Muscle of back (tissue), 11 donors: ENCODE results near the gene ARVCF. TPM values are rescaled to one million over a fixed set of nuclear protein-coding genes. Genes with fewer than 3 reads are reported as not detected.
A peak's percentile ranks its signal among the peaks of the same experiment; 100 is the strongest.
"Not testable (repeated sequence)": the region's sequence is repeated elsewhere in the genome, so short reads cannot be mapped to it uniquely, and the experiment has no call there.

Experiments used
- DNase-seq, 3 donors: peaks; one replicate each; pipeline versions ENCODE4 v3.0.0 to v3.0.0-alpha.2; 2013
- polyA plus RNA-seq, 10 donors: library from polyadenylated mRNA; unstranded; fragments of 120-200 nt; gene quantifications; one replicate each; pipeline ENCODE4 v1.2.1, GENCODE V29; 2013; ENCODE audit not compliant: insufficient read length in 10 of 10

Gene ARVCF
- polyA plus RNA-seq, 10 donors: 40.6 to 96.0 (median 79.9) TPM

DNA sequence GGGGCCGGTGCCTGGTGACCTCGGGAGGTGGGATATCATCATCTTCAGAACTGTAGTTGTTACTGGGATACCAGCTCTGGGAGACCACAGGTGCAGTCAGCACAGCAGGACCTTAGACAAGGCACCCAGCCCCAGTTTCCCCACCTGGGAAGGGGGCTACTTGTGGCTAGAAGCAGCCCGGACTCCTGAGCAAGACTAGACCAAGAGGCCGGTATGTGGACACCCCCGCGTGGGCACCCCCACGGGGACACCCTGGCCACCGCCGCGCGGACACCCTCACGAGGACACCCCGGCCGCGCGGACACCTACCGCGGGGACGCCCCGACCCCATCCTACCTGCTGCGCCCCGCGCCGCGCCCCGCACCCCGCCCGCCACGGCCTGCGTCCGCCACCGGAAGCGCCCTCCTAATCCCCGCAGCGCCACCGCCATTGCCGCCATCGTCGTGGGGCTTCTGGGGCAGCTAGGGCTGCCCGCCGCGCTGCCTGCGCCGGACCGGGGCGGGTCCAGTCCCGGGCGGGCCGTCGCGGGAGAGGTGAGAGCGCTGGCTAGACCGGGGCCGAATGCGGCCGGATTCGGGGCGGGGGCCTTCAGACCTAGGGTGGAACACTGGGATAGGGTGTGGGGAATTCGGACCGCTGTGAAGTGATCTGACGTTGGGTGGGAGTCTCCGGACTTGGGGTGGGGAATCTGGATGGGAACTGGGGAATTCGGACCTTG is 75.1 kb downstream of the ARVCF start, which contains the start of the genes COMT and TXNRD2:
TSS of gene COMT (plus strand) at position 408 of the 718 bp plus-strand sequence. CDS start 20,755 bp downstream, outside the sequence.
TSS of gene TXNRD2 (minus strand) at position 454 of the 718 bp plus-strand sequence. CDS start at position 439, 15 bp downstream.
- peak; percentile 49 to 83 (median 62) for DNase-seq

DNA sequence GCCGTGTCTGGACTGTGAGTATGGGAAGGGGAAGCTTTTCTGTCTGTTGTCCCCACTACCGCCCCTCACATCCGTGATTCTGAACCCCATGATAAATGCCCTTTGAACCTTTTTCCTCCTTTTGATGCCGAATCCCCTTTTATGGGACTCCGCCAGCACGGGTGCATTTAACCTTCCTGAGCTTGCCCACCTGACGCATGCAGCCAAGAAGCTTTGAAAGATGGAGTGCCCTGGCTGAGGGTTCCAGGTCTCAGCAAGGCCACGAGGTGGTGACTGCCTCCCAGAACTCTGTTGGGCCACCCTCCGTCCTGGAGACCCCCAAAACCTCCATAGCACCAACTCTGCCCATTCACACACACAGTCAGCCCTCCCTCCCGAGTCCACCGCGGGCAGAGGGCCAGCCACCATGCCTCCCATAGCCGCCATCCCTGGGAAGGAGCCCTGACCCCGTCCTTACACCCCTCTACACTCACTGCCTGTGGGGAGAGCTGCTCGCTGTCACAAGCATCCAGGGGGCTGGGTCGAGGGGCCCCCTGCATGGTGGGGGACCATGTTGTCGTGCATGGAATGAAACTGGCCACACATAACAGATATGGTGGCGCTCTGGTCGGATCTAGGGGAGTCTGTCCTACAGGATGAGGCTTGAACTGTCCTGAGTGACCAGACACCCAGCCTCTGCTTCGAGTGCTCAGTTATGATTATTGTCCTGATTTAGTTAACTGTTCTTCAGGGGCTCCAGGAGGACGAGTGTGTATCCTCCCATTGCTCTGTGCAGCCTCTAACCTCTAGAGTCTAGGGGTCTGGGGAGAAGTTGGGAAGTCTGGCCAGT is 75.9 kb downstream of the ARVCF start:
- no peak for DNase-seq

DNA sequence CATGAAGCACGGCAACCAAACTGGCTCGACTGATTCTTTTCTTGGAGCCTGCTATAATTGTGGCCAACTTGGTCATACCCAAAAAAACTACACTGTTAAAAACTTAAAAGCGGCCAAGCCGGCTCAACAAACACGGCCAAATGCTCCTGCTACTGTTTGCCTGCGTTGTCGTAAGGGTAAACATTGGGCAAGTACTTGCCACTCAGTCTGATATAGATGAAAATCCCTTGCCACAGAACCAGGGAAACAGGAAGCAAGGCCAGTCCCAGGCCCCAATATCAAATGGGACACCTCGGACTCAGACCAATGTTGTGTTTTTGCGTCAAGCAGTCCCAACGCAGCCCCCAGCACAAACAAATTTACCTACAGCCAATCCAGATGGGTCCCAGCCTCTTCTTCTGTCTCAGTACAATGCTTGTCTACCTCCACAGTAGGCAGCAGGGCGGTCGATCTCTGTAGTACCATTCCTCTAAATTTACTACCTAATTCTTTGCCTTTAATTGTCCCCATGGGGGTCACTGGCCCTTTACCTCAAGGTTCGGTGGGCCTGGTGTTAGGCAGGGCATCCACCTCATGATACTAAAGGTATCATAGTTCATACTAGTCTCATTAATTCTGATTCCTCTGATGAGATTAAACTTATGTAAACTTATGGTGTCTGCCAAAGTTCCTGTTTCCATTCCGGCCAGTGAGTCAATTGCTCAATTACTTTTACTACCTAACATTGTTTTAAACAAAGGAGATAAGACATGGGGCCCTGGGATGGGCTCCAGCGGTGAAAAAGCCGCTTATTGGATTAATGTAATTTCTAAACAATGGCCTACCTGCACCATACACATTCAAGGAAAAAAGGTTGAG is 78.8 kb downstream of the ARVCF start:
- no peak for DNase-seq

DNA sequence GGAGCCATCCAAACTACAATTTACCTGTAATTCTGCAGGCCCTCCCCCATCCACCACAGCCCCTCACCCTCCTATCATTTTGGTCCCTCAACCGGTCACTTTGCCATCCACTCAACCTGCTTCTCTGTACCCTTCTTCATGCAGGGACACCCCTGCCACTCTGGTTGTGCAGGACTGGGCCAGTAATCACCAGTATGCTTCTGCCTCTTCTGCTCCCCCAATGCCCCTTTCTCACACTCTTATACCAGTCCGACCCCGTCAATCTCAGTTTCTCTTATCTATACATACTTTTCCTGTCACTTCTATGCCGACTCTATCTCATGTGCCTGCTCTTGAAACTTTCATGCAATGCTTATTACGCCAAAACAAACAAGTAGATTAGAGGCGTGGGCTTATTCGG is 80.1 kb downstream of the ARVCF start:
- no peak for DNase-seq

DNA sequence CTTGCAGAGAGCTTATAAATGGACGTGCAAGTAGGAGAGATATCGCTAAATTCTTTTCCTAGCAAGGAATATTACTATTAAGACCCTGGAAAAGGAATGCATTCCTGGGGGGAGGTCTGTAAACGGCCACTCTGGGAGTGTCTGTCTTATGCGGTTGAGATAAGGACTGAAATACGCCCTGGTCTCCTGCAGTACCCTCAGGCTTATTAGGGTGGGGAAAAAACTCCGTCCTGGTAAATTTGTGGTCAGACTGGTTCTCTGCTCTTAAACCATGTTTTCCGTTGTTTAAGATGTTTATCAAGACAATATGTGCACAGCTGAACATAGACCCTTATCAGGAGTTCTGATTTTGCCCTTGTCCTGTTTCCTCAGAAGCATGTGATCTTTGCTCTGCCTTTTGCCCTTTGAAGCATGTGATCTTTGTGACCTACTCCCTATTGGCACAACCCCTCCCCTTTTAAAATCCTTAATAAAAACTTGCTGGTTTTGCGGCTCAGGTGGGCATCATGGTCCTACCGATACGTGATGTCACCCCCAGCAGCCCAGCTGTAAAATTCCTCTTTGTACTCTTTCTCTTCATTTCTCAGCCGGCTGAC is 81.4 kb downstream of the ARVCF start:
- not testable (repeated sequence) for DNase-seq

DNA sequence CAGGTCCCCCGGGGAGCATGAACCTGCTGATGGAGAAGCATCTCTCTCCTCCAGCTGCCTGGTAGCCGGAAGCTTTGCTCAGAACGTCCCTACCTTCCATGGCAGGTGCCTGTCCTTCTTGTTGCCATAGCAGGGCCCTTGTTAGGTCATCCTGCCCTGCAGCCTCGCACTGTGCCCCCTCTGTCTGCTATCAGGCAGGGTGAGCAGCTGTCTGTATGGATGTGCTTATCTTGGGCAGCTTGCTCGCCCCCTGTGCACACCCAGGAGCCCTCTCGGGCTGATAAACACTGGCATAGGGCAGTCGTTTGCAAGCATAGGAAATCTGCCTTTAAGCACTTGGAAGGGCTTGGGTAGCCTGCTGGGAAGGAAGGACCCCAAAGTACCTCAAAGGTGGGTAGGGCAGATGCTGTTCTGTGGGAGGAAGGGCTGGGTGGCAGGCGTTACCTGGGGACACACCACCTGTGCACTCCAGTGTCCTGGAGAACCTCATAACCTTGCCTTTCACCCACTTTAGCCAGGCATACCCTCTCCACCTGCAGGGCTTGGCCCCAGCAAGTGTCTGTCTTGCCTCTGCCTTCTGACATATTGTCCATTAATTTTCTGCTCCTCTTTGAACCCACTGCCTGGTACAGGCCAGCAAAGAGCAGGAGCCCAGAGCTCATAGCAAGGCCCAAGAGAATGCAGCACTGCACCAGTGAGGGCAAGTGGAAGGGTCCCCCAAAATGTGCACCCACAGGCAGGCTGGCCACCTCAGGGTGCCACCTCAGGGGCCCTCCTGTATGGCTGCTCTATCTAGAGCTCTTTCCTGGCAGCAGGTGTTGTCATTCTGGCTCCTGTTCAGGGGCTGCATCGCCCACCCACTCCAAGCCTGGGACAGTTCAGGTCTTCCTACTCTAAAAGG is 83.0 kb downstream of the ARVCF start:
- DNase-seq: no peak

DNA sequence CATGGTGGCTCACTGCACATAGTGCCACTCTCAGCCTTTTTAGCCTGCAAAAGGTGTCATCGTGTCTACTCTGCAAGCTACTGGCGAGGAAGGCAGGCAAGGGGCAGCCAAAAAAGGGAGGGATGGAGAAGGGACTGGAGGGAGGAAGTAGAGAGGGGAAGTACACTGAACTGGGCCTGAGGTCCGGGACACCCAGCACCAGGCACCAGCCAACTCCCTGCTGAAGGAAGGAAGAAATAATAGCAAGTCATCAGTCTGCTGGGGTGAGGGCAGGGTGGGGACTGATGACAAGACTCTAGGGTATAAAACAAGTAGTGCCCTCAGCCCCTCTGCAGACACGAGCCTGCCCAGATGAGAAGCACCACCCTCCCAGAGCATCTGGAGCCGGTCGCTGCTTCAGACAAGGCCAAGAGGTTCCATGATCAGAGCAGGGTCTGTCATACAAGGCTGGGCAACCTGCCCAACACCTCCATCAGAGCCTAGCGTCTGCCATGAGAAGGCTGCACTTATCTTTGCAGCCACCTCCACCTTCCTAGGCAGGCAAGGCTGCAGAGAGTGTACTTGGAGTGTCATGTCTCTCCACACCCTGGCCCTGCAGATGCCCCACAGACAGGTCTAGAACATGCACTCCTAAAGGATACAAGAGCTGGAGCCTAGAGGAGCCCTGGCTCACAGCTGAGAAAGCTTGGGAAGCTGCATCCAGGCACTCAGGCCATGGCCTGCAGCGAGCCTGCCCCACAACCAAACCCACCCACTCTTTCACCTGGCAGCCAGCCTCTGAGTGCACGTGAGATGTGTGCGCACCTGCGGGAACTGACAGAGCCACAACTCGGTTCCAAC is 84.0 kb downstream of the ARVCF start:
- DNase-seq: no peak

DNA sequence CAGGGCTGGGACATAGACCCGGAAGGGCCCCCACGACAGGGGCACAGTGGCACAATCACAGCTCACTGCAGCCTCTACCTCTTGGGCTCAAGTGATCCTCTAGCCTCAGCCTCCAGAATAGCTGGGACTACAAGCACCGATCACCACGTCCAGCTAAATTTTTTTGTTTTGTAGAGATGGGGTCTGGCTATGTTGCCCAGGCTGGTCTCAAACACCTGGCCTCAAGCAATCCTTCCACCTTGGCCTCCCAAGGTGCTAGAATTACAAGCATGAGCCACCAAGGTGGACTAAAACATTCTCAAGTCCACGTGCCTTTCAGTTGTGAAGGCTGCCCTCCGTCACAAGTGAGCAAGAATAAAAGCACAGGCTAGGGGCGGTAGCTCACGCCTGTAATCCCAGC is 85.1 kb downstream of the ARVCF start:
- no peak for DNase-seq

DNA sequence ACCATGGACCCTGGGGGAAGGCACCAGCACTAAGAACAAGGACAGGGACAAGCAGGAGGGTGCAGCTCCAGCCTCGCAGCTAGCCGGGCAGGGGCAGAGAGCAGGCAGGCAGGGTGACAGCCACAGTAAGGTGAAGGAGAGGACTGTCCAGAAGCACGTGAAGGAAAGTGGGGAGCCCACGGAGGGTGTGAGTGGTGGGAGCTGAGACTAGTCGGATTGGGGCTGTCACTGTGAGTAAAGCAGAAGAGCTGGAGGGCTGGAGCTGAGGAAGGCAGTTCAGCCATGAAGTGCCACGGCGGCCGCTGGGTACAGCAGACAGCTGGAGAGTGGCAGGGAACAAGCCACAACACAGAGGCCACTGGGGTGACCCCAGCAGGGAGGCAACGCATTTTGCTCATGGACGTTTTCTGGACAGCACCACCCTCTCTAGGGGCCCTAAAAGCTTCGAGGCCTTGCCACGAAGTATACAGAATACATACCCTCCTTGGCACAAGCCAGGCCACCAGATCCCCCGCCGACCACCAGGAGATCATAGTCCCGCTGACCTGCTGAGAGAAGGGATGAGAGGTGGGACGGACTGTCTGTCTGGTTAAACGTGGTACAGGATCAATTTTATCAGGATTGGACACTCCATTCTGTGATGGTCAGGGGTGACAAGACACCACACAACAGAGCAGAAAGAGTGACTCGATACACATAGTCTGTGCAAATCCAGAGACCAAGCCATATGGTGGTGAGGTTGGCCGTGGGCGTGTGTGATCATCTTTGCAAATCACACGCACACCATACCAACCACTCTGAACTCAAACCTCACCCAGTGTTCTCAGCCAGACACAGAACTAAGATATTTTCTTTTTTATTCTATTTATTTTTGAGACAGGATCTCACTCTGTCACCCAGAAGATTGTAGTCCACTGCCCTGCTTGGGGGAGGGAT is 85.8 kb downstream of the ARVCF start:
- no peak for DNase-seq

DNA sequence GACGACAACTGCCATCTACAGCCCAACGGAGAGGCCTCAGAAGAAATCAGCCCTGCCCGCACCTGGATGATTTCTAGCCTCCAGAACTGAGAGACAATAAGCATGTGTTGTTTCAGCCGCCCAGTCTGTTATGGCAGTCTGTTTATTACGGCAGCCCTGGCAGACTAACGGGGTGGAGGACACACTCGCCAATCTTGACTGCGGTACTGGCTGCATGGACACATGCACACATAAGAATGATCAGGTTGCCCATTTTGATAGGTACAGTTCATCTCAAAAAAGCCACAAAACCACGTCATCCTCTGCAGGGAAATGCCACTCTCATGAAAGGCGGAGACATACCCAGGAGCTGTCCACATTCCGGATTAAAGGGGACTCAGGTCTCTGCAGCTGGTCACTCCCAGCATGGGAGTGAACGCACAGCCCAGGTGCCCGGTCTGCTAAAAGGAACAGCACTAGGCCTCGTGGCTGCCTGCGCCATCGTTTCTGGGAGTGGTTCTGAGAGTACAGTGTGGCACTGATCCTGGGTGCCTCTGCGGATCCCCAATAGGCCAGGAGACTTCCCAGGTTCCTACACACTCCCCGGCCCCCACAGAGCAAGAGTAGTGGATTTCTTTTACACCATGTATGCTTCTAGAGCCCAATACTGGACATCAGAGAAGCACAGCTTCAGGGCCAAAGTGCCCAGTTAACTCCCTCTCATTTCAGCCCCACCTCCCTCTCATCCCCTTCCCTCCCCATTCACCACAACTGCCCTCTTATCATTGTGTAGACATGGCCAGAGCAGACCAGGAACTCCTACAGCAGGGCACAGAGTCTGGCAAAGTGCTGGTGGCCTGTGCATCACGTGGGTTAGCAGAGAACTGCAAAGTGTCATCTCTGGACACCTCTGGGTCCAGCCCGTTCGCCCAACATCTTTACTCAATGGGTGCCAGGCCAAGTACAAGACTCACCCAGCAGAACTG is 86.8 kb downstream of the ARVCF start:
- no peak for DNase-seq

DNA sequence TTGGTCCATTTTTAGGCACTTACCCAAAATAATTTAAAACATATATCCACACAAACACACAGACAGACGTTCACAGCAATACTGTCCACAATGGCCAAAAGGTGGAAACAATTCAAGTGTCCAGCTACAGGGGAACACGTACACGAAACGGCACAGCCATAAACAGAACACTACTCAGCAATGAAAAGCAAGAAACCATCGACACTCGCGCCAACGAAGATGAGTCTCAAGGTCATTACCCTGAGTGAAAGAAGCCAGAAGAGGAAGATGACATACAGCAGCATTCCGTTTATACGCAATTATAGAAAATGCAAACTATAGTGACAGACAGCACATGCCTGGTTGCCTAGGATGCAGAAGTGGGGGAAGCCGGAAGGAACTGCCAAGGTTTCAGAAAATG is 88.4 kb downstream of the ARVCF start:
- no peak for DNase-seq

DNA sequence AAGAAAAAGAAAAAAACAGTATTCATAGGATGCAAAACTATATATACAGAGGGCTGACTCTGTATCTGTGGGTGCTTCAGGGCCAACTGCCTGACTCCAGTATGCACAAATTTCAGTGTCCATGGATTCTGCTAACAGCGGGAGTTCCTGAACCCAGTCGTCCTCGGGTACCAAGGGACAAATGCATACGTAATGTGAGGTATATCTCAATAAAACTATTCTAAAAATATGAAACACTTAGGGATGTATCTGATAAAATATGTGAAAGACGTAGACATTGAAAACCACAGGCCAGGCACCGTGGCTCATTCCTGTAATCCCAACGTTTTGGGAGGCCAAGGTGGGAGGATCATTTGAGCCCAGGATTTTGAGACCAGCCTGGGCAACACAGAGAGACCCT is 88.9 kb downstream of the ARVCF start:
- DNase-seq: no peak

DNA sequence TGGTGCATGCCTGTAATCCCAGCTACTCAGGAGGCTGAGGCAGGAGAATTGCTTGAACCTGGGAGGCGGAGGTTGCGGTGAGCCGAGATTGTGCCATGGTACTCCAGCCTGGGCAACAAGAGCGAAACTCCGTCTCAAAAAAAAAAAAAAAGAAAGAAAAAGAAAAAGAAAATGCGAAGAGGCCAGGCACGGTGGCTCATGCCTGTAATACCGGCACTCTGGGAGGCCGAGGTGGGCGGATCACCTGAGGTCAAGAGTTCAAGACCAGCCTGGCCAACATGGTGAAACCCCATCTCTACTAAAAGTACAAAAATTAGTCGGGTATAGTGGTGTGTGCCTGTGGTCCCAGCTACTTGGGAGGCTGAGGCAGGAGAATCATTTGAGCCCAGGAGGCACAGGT is 90.6 kb downstream of the ARVCF start:
- not testable (repeated sequence) for DNase-seq

DNA sequence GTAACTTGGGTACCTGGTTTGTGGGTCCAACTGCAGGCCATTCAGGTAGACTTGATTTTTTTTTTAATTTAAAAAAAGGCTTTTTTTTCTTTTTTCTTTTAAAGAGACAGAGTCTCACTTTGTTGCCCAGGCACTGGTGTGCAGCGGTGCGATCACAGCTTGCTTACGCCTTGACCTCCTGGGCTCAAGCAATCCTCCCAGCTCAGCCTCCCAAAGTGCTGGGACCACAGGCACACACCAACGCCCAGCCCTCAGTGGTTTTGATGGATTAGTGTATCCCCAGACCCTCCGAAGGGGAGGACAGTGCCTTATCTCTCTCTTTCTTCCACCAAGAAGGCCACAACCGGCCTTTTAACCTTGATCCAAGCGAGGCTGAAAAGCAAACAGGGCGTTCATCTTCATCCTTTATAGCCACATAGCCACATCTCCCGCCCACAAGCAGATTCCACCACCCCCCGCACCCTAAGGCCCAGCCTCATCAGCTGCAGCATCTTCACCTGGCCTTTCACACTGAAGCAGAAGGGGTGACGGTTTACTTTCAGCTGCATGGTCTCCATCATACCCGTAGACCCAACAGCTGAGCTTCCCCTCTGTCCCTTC is 92.6 kb downstream of the ARVCF start:
- no peak for DNase-seq

DNA sequence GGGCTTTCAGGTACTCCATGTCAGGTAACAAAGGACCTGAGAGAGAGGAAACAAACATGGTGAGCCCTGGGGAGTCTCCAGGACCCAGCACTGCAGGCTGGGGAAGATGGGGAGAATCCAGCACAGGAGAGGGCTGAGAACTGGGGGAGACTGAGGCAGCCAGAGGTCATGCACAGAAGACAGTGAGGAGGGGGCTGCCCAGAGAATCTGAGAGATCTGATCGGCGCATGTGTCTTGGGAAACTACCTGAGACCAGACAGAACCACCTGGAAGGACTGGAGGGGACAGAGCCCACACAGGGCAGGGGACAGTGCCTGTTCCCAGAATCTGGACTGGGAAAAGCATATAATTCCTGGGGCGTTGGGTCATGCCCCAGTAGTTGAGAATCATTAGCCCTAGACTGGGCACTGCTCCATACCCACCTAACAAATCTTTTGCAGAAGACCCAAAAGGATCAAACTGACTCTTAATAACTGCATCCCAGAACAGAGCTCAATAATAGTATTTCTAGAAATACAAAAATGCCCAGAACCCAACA is 95.0 kb downstream of the ARVCF start:
- DNase-seq: no peak
